Psoas muscle (tissue), 8 donors: ENCODE data around the gene MCRIP2. TPM values are rescaled to one million over a fixed set of nuclear protein-coding genes. Genes with fewer than 3 reads are reported as not detected.
"Not testable (repeated sequence)": the region's sequence is repeated elsewhere in the genome, so short reads cannot be mapped to it uniquely, and the experiment has no call there.

ENCODE experiments used
- ATAC-seq, 4 donors: fragments of 200-7000 bp; cut with Tn5 transposase; one replicate each; pipeline ENCODE4 v1.9.1; 2020; ENCODE audit warnings: moderate library complexity in 3 of 4, mild to moderate bottlenecking in 2 of 4
- DNase-seq, 2 donors: peaks; one replicate each; pipeline ENCODE4 v3.0.0-alpha.2; 2020
- H3K27ac ChIP-seq: fragments of 200-600 bp; one replicate; pipeline ENCODE4 v1.8.0; 2022
- H3K27me3 ChIP-seq, 3 donors: fragments of 200-600 bp in 1 of 3; one replicate each; pipeline versions ENCODE4 v1.6.1 to v1.8.0; 2013 to 2022; ENCODE audit warnings: low read length in 2 of 3, mild to moderate bottlenecking in 2 of 3, moderate library complexity in 1 of 3; ENCODE audit not compliant: insufficient read depth in 3 of 3
- H3K36me3 ChIP-seq, 2 donors: fragments of 200-600 bp in 1 of 2; one replicate each; pipeline versions ENCODE4 v1.6.1 to v1.8.0; 2013 to 2022; ENCODE audit warnings: low read depth in 1 of 2, mild to moderate bottlenecking in 1 of 2, moderate library complexity in 1 of 2; ENCODE audit not compliant: insufficient read depth in 1 of 2
- H3K4me1 ChIP-seq: fragments of 200-600 bp; one replicate; pipeline ENCODE4 v1.8.0; 2022
- H3K4me3 ChIP-seq: fragments of 200-600 bp; one replicate; pipeline ENCODE4 v1.8.0; 2022; ENCODE audit warnings: mild to moderate bottlenecking
- H3K9me3 ChIP-seq: fragments of 200-600 bp; one replicate; pipeline ENCODE4 v1.8.0; 2022
- WGBS, 3 donors: extraction: QIAGEN DNeasy Blood & Tissue Kit; methylation state at CpG; one replicate each; pipeline versions ENCODE4 v1.1.6 to v1.1.7; 2013; 5-methylcytosine and 5-hydroxymethylcytosine counted together
- intact Hi-C, 2 donors: fragments of 100-400 bp; cut with DNase I; formaldehyde crosslinking; loops; one replicate each; pipeline versions ENCODE4 v1.11.0 to v1.14.2; 2022
- polyA plus RNA-seq, 3 donors: library from polyadenylated mRNA; stranded (reverse); fragments of 200-250 nt; gene quantifications; one replicate each; pipeline ENCODE4 v1.2.3, GENCODE V29; 2013
- total RNA-seq, 4 donors: library from RNA; stranded (reverse); fragmentation: NEBNext Ultra II Directional in 2 of 4; extraction: Animal tissue kit (Norgen Biotek cat#: 25700) in 2 of 4; gene quantifications; one replicate each; pipeline versions ENCODE4 v1.2.1 to v1.2.4, GENCODE V29; 2021 to 2023
- TF ChIP-seq, protein P1 (sequence below): fragments of 200-600 bp; IDR thresholded peaks from one replicate; pipeline ENCODE4 v1.8.0; 2022; ENCODE audit warnings: antibody characterized with exemption
- donor health status: healthy with polysubstance abuse.
- donor health status: DM: no; HTN: no; CAD: no; lungs with moderate emphysema.
- donor health status: Bipolar disorder and iron deficiency.
- donor health status: healthy.
- donor health status: DM: yes; HTN: yes; CAD: no.
- donor health status: DM: no; HTN: no; CAD: no.
- donor health status: DM: no; HTN: no; CAD: no.
- donor health status: DM: yes; HTN: yes; CAD: no.

Gene MCRIP2
- total and polyA plus RNA-seq, 7 donors, result 61.6 to 124 (median 80.2) TPM

DNA sequence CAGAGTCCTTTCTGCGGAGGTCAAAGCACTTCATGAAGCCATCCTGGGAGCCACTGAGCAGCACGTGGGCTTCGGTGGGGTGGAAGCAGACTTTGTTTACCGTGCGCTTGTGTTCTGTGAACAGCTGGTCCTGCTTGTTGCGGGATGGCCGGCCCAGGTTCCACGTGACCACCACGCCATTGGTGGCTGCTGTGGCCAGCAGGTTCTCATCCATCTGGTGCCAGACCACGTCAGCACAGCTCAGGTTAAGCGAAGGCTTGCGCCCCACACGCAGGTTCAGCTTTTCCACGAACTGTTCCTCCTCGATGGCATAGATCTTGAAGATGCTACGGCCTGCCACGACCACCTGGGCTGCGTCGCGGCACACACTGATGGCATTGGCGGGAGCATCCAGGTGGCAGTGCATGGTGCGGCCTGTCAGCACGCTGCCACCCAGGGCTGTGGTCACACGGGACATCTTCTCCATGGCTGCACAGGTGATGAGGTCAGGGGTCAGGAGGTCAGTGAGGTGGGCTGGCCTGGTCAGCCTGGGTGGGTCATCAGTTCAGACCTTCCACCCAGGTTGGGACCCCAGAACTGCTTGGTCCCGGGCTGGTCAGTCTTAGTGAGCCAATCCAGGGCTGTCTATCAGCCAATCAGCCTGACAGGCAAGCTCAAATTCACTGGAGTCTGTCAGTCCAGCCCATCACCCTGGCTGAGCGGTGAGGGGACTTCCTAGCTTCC, 47.7 kb downstream of the MCRIP2 start:
- H3K4me1 ChIP-seq, result peaks cover 29% of the 10 kb centered on the region
- H3K36me3 ChIP-seq, result peaks cover 0 to 14% of the 10 kb centered on the region in 2 donors
- H3K9me3 ChIP-seq, result no peaks in the 10 kb centered on the region
- TF ChIP-seq, protein P1, sequence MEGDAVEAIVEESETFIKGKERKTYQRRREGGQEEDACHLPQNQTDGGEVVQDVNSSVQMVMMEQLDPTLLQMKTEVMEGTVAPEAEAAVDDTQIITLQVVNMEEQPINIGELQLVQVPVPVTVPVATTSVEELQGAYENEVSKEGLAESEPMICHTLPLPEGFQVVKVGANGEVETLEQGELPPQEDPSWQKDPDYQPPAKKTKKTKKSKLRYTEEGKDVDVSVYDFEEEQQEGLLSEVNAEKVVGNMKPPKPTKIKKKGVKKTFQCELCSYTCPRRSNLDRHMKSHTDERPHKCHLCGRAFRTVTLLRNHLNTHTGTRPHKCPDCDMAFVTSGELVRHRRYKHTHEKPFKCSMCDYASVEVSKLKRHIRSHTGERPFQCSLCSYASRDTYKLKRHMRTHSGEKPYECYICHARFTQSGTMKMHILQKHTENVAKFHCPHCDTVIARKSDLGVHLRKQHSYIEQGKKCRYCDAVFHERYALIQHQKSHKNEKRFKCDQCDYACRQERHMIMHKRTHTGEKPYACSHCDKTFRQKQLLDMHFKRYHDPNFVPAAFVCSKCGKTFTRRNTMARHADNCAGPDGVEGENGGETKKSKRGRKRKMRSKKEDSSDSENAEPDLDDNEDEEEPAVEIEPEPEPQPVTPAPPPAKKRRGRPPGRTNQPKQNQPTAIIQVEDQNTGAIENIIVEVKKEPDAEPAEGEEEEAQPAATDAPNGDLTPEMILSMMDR, result no peak
- intact Hi-C loops, result no loop called here
- peak overlapping the region; percentile 100 for H3K4me3 ChIP-seq
- H3K27me3 ChIP-seq, result peaks cover 0 to 29% (median 11%) of the 10 kb centered on the region in 3 donors
- no peak for DNase-seq
- ATAC-seq, result peak in 2 of 4 donors; percentile 2 to 5
- H3K27ac ChIP-seq, result peak overlapping the region; percentile 93
- WGBS, 3 donors, result 78 to 83% (median 80%) methylated on average over 26 of the region's 26 CpGs

DNA sequence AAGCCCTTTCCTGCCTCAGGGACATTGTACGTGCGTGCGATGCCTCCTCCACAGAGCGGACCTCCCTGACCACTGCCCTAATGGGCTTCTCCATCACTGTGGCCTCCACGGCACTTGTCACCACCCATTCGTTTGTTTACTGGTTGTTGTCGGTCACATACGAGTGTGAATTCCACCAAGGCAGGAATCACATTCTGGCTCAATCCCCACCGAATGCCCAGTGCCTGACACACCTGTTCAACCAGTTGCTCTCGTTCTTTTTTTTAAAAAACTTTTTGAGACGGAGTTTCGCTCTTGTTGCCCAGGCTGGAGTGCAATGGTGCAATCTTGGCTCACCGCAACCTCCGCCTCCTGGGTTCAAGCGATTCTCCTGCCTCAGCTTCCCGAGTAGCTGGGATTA, 49.6 kb downstream of the MCRIP2 start:
- H3K9me3 ChIP-seq, H3K4me3 ChIP-seq, DNase-seq, intact Hi-C loops, H3K36me3 ChIP-seq, H3K27ac ChIP-seq, ATAC-seq: not testable (repeated sequence)
- peaks cover 0 to 45% (median 23%) of the 10 kb centered on the region in 3 donors for H3K27me3 ChIP-seq
- peaks cover 26% of the 10 kb centered on the region for H3K4me1 ChIP-seq
- 76 to 82% (median 77%) methylated on average over 16 of the region's 16 CpGs for WGBS, 3 donors

DNA sequence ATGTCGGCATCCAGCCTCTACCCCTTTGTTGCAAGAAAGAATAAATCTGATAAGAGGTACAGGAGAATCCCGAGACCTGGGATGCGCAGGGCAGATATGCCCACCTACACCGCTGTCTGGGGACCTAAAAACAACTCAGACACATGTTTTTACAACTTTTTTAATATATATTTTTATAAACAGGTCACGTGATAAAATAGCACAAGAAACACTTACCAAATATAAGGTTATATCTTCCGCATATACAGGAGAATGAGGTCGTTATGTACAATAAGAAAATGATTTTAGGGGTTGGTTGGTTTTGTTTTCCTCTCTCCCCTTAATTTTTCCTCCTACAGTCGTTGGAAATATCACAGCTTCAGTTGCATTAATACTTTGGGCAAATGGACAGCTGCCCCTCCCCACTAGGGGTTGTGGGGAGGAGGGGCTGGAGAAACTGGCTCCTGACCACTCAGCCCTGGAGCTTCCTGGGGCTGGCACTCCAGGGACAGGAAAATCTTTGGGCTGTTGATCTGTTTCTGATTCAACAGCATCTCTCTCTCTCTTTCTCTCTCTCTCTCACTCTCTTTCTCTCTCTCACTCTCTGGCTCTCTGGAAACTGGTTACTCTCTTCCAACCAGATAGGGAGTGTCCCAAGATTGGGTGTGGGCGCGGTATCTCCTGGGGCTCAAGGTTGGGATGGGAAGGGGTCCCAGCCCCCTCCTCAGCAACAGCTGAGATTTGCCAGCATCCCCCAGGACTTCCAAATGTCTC, 50.9 kb downstream of the MCRIP2 start:
- no peaks in the 10 kb centered on the region for H3K9me3 ChIP-seq
- intact Hi-C loops, result no loop called here
- peaks cover 0 to 56% (median 25%) of the 10 kb centered on the region in 3 donors for H3K27me3 ChIP-seq
- 64 to 70% (median 66%) methylated on average over 10 of the region's 10 CpGs for WGBS, 3 donors
- no peaks in the 10 kb centered on the region for H3K36me3 ChIP-seq
- TF ChIP-seq, protein P1, result no peak
- no peak for DNase-seq
- no peak for ATAC-seq
- no peak overlapping the region for H3K27ac ChIP-seq
- H3K4me1 ChIP-seq, result peaks cover 26% of the 10 kb centered on the region
- no peak overlapping the region for H3K4me3 ChIP-seq

DNA sequence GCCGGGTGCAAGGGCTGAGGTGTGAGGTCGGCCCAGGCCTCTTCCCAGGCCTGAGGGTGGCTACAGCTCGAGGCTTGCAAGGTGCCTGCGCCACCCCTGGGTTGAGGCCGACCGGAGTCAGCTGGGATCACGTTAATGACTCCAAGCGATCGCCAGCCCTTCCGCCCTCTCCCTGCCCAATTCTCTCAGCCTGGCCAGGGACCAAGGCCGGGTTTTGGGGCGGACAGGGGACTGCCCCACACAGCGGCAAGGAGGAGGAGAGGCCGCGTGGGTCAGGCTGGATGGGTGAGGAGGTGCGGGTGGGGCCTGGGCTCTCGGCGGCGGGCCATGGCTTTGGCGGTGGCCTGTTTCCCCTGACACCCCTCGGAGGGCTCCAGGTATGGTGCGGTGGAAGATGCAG, 51.7 kb downstream of the MCRIP2 start:
- H3K4me3 ChIP-seq, result no peak overlapping the region
- 23 to 28% (median 28%) methylated on average over 22 of the region's 22 CpGs for WGBS, 3 donors
- H3K36me3 ChIP-seq, result no peaks in the 10 kb centered on the region
- intact Hi-C loops, result no loop called here
- H3K27me3 ChIP-seq, result peaks cover 0 to 64% (median 27%) of the 10 kb centered on the region in 3 donors
- no peaks in the 10 kb centered on the region for H3K9me3 ChIP-seq
- DNase-seq (no peak), ATAC-seq (no peak)
- peaks cover 26% of the 10 kb centered on the region for H3K4me1 ChIP-seq
- H3K27ac ChIP-seq, result no peak overlapping the region
- TF ChIP-seq, protein P1, result no peak

DNA sequence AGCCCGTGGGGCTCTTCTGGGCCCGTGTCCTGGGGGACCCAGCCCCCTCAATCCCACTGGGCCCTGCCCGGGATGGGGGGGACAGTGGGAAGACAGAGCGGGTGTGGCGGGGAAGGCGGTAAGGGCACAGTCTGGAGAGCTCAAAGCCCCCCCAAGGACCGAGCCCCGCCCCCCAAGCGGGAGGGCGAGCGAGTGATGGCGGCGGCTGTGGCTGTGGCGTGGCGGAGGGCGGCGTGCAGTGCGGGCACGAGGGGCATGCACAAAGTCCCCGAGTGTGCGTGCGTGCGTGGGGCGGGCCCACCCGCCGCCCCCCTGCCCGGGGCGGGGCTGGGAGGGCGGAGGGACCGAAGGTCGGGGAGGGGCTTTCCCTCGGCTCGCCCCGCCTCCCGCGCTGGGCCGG, 52.1 kb downstream of the MCRIP2 start:
- intact Hi-C loops, result no loop called here
- Histone ChIP-seq H3K36me3 (no peaks in the 10 kb centered on the region), H3K4me1 (peaks cover 21% of the 10 kb centered on the region), H3K4me3 (no peak overlapping the region), H3K9me3 (no peaks in the 10 kb centered on the region), H3K27ac (no peak overlapping the region), H3K27me3 (peaks cover 0 to 68% (median 27%) of the 10 kb centered on the region in 3 donors)
- 2 to 5% (median 2%) methylated on average over 12 to 36 of the region's 37 CpGs for WGBS, 3 donors
- ATAC-seq, result no peak
- TF ChIP-seq, protein P1, result no peak
- DNase-seq, result no peak
